GM19351 (cell line): ENCODE measurements around the gene PLEKHA4.
A peak's percentile ranks its signal among the peaks of the same experiment; 100 is the strongest.
"Not testable (repeated sequence)": the region's sequence is repeated elsewhere in the genome, so short reads cannot be mapped to it uniquely, and the experiment has no call there.

Experiments
- ATAC-seq: cut with Tn5 transposase; IDR thresholded peaks from one replicate; pipeline ENCODE4 v1.9.1; 2021; ENCODE audit warnings: mild to moderate bottlenecking, moderate library complexity; ENCODE audit not compliant: unreplicated experiment

Gene PLEKHA4

GRCh38 chr19:48889496-48889895 lies 21.1 kb upstream of the PLEKHA4 start:
- not testable (repeated sequence) for ATAC-seq

GRCh38 chr19:48887861-48888612 lies 19.6 kb upstream of the PLEKHA4 start:
- ATAC-seq, result no peak

- ATAC-seq, result no peak
Observed at GRCh38 chr19:48883726-48884125, 15.3 kb upstream of the PLEKHA4 start.

GRCh38 chr19:48881741-48882657 lies 13.6 kb upstream of the PLEKHA4 start:
- ATAC-seq, result no peak

- ATAC-seq, result not testable (repeated sequence)
Observed at GRCh38 chr19:48879696-48880095, 11.3 kb upstream of the PLEKHA4 start.

GRCh38 chr19:48879025-48879637 lies 10.7 kb upstream of the PLEKHA4 start:
- no peak for ATAC-seq

GRCh38 chr19:48878196-48879024 lies 10.0 kb upstream of the PLEKHA4 start:
- ATAC-seq, result no peak

- no peak for ATAC-seq
Observed at GRCh38 chr19:48877855-48878195, 9.4 kb upstream of the PLEKHA4 start.

- ATAC-seq, result not testable (repeated sequence)
Observed at GRCh38 chr19:48876043-48876981, 7.9 kb upstream of the PLEKHA4 start.

GRCh38 chr19:48874303-48875135 lies 6.1 kb upstream of the PLEKHA4 start:
- no peak for ATAC-seq

GRCh38 chr19:48873476-48874302 lies 5.3 kb upstream of the PLEKHA4 start:
- no peak for ATAC-seq

- no peak for ATAC-seq
Observed at GRCh38 chr19:48872884-48873475, 4.6 kb upstream of the PLEKHA4 start.

- peak; percentile 39 for ATAC-seq
Observed at GRCh38 chr19:48872182-48872883, 3.9 kb upstream of the PLEKHA4 start, which contains the start of gene PPP1R15A. TSS of gene PPP1R15A (plus strand) at chr19:48872421. CDS start at chr19:48873234, 813 bp downstream.

GRCh38 chr19:48871471-48872181 lies 3.2 kb upstream of the PLEKHA4 start:
- not testable (repeated sequence) for ATAC-seq

GRCh38 chr19:48870048-48870447 lies 1.6 kb upstream of the PLEKHA4 start:
- ATAC-seq, result no peak

GRCh38 chr19:48867746-48868113 lies 687 bp downstream of the PLEKHA4 start:
- ATAC-seq, result no peak
